SK-N-SH treated with all-trans-retinoic acid at 6 μM for 48 hours (cell line): ENCODE results near the gene GBX1.

Experiments used
- CREB5 ChIP-seq: fragments of 250-450 bp; sonication (Bioruptor Pico); IDR thresholded peaks from 2 replicates; pipeline ENCODE4 v1.5.1; 2020; ENCODE audit warnings: low read depth, mild to moderate bottlenecking, moderate library complexity
- PATZ1 ChIP-seq: fragments of 250-450 bp; sonication (Bioruptor Pico); IDR thresholded peaks from 2 replicates; pipeline ENCODE4 v1.8.0; 2020; ENCODE audit warnings: mild to moderate bottlenecking, moderate library complexity, borderline replicate concordance

- no peak for TF ChIP-seq CREB5
- TF ChIP-seq PATZ1 (CRISPR knock-in tag) = no peak
Measured at GRCh38 chr7:151173386-151174245, 6.1 kb upstream of the GBX1 start.
